ENCODE results near the gene RBM17. TPM values are rescaled to one million over a fixed set of nuclear protein-coding genes. Genes with fewer than 3 reads are reported as not detected.

Gene RBM17
- total RNA-seq, 1 experiment from 2014 or later = 160 TPM

DNA sequence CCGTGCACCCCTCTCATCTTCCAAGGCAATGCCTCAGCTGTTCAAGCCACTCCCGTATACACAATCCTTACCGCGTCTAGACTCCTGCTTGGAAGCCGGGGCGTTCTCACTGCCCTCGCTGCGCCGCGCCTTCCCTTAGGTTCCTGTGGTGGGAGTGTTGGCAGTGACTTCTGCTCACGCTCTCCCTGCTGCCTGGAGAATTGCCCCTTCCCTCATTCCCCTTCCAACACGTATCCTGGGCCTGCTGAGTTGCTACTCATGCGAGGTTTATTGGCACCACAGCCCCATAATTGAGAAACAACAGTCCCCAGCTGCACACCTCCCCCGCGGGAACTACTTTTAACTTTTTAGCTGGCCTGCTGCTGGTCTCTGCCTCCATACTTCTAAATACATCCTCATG lies 31.9 kb downstream of the RBM17 start:
- ATAC-seq = peak; percentile 51
- CTCF ChIA-PET = interaction anchor here (1.1 to 1.4 kb wide), 2 partner anchors 281 kb away, joined by 3 to 5 read pairs; no protein-coding TSS in a partner anchor
- Mint-ChIP-seq H3K4me1 (peaks cover 10% of the 10 kb centered on the region), H3K27ac (peak overlapping the region; percentile 36; the same call in 1 of the 2 replicates), H3K4me3 (no peak overlapping the region), H3K9me3 (no peaks in the 10 kb centered on the region), H3K27me3 (ENCODE audit: low read depth) (no peaks in the 10 kb centered on the region), H3K36me3 (peaks cover 7% of the 10 kb centered on the region)
- no peak for DNase-seq (ENCODE audit: low spot score)
- TF ChIP-seq NFYB (CRISPR knock-in tag; conservative IDR thresholded peaks at IDR 0.05; ENCODE audit: low read depth) = no peak
- TF ChIP-seq, protein P1, sequence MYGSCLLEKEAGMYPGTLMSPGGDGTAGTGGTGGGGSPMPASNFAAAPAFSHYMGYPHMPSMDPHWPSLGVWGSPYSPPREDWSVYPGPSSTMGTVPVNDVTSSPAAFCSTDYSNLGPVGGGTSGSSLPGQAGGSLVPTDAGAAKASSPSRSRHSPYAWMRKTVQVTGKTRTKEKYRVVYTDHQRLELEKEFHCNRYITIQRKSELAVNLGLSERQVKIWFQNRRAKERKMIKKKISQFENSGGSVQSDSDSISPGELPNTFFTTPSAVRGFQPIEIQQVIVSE (CRISPR knock-in tag; IDR thresholded peaks at IDR 0.05; ENCODE audit: borderline replicate concordance) = no peak
- no peak for TF ChIP-seq IRF2 (CRISPR knock-in tag; IDR thresholded peaks at IDR 0.05; ENCODE audit: borderline replicate concordance, low read depth)
- POLR2A ChIA-PET = interaction anchor here (0.6 kb wide), 1 partner anchor 179 kb away, joined by 4 read pairs; no protein-coding TSS in a partner anchor

DNA sequence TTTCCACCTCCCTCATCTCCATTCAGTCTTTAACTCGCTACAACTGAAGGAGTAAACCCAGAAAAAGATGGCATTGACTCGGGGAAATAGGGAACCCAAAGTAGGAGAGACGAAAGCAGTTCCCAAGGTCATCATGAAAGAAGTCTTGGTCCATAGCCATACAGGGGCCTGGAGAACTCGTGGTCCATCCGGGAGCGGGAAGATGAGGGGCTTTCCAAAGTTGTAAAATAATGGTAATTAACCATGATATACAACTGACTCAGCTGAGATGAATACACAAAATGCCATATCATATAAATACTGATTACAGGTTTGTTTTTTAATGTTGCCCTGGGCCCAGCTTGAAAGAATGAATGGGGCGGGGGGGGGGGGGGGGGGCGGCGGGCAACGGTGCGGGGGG lies 32.3 kb downstream of the RBM17 start:
- Mint-ChIP-seq H3K27ac (peak overlapping the region; percentile 36; the same call in 1 of the 2 replicates), H3K4me1 (peaks cover 10% of the 10 kb centered on the region), H3K4me3 (no peak overlapping the region), H3K9me3 (no peaks in the 10 kb centered on the region), H3K27me3 (ENCODE audit: low read depth) (no peaks in the 10 kb centered on the region), H3K36me3 (peaks cover 2% of the 10 kb centered on the region; the same call in 1 of the 2 replicates)
- TF ChIP-seq RORB (CRISPR knock-in tag; IDR thresholded peaks at IDR 0.05) (no peak), ZNF232 (CRISPR knock-in tag; IDR thresholded peaks at IDR 0.05) (no peak), SMAD4 (CRISPR knock-in tag; IDR thresholded peaks at IDR 0.05) (no peak), ZBTB43 (CRISPR knock-in tag; IDR thresholded peaks at IDR 0.05) (no peak), FOXK1 (CRISPR knock-in tag; IDR thresholded peaks at IDR 0.05) (no peak), NR1H2 (CRISPR knock-in tag; IDR thresholded peaks at IDR 0.05) (no peak), ZNF317 (CRISPR knock-in tag; IDR thresholded peaks at IDR 0.05; ENCODE audit: borderline replicate concordance, low read depth) (no peak), CREM (CRISPR knock-in tag; IDR thresholded peaks at IDR 0.05) (no peak), HMGA2 (CRISPR knock-in tag; IDR thresholded peaks at IDR 0.05) (no peak), ATF3 (CRISPR knock-in tag; conservative IDR thresholded peaks at IDR 0.05) (no peak), OVOL2 (CRISPR knock-in tag; IDR thresholded peaks at IDR 0.05; ENCODE audit: borderline replicate concordance) (no peak), ATF2 (CRISPR knock-in tag; IDR thresholded peaks at IDR 0.05; ENCODE audit: borderline replicate concordance, low read depth) (no peak), ZNF425 (CRISPR knock-in tag; conservative IDR thresholded peaks at IDR 0.05) (no peak), ZNF416 (CRISPR knock-in tag; IDR thresholded peaks at IDR 0.05) (no peak), AR (CRISPR knock-in tag; IDR thresholded peaks at IDR 0.05) (no peak), NR2C2 (CRISPR knock-in tag; IDR thresholded peaks at IDR 0.05) (no peak)
- TF ChIP-seq, protein P2, sequence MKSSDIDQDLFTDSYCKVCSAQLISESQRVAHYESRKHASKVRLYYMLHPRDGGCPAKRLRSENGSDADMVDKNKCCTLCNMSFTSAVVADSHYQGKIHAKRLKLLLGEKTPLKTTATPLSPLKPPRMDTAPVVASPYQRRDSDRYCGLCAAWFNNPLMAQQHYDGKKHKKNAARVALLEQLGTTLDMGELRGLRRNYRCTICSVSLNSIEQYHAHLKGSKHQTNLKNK (CRISPR knock-in tag; IDR thresholded peaks at IDR 0.05) = no peak
- TF ChIP-seq, protein P3, sequence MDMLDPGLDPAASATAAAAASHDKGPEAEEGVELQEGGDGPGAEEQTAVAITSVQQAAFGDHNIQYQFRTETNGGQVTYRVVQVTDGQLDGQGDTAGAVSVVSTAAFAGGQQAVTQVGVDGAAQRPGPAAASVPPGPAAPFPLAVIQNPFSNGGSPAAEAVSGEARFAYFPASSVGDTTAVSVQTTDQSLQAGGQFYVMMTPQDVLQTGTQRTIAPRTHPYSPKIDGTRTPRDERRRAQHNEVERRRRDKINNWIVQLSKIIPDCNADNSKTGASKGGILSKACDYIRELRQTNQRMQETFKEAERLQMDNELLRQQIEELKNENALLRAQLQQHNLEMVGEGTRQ (CRISPR knock-in tag; IDR thresholded peaks at IDR 0.05) = no peak
- DNase-seq (ENCODE audit: low spot score) (no peak), ATAC-seq (no peak)
- ChIA-PET POLR2A (interaction anchor here (0.6 kb wide), 1 partner anchor 178 kb away, joined by 4 read pairs; no protein-coding TSS in a partner anchor), CTCF (interaction anchor here (0.7 to 1.1 kb wide), 2 partner anchors 35 to 281 kb away, joined by 3 read pairs; no protein-coding TSS in a partner anchor)
